ENCODE results near the gene TFDP1.
A peak's percentile ranks its signal among the peaks of the same experiment; 100 is the strongest.
"Not testable (repeated sequence)": the region's sequence is repeated elsewhere in the genome, so short reads cannot be mapped to it uniquely, and the experiment has no call there.

The TFDP1 gene

GRCh38 chr13:113617961-113618360 lies 33.4 kb downstream of the TFDP1 start:
- no peak for TF ChIP-seq POLR2A (IDR thresholded peaks at IDR 0.05; ENCODE audit: low read depth, low read length)
- FAIRE-seq (no peak), DNase-seq (ENCODE audit: insufficient read length, low spot score) (no peak)

GRCh38 chr13:113618455-113618854 lies 33.9 kb downstream of the TFDP1 start:
- no peak for FAIRE-seq
- no peak for TF ChIP-seq POLR2A (IDR thresholded peaks at IDR 0.05; ENCODE audit: low read depth, low read length)
- no peak for DNase-seq (ENCODE audit: insufficient read length, low spot score)

- DNase-seq (ENCODE audit: insufficient read length, low spot score) (no peak), FAIRE-seq (no peak)
- TF ChIP-seq POLR2A (IDR thresholded peaks at IDR 0.05; ENCODE audit: low read depth, low read length), result no peak
Measured at GRCh38 chr13:113620036-113620796, 35.7 kb downstream of the TFDP1 start.

GRCh38 chr13:113621046-113621445 lies 36.5 kb downstream of the TFDP1 start:
- no peak for DNase-seq (ENCODE audit: insufficient read length, low spot score)
- no peak for FAIRE-seq
- TF ChIP-seq POLR2A (IDR thresholded peaks at IDR 0.05; ENCODE audit: low read depth, low read length), result no peak

- not testable (repeated sequence) for DNase-seq (ENCODE audit: insufficient read length, low spot score); FAIRE-seq
Measured at GRCh38 chr13:113621498-113621897, 36.9 kb downstream of the TFDP1 start.

- not testable (repeated sequence) for FAIRE-seq
Measured at GRCh38 chr13:113621986-113622550, 37.5 kb downstream of the TFDP1 start.

GRCh38 chr13:113622791-113623490 lies 38.4 kb downstream of the TFDP1 start:
- TF ChIP-seq POLR2A (IDR thresholded peaks at IDR 0.05; ENCODE audit: low read depth, low read length), result no peak
- FAIRE-seq, result no peak

More at GRCh38 chr13:113621986-113622550, 37.5 kb downstream of the TFDP1 start:
- DNase-seq (ENCODE audit: insufficient read length, low spot score), result not testable (repeated sequence)

GRCh38 chr13:113623491-113624234 lies 39.1 kb downstream of the TFDP1 start:
- DNase-seq (ENCODE audit: insufficient read length, low spot score) (peak; percentile 48), FAIRE-seq (no peak)
- TF ChIP-seq POLR2A (IDR thresholded peaks at IDR 0.05; ENCODE audit: low read depth, low read length), result no peak

More at GRCh38 chr13:113622791-113623490, 38.4 kb downstream of the TFDP1 start:
- DNase-seq (ENCODE audit: insufficient read length, low spot score), result no peak

GRCh38 chr13:113624235-113624587 lies 39.7 kb downstream of the TFDP1 start:
- DNase-seq (ENCODE audit: insufficient read length, low spot score), result no peak
- no peak for FAIRE-seq
- TF ChIP-seq POLR2A (IDR thresholded peaks at IDR 0.05; ENCODE audit: low read depth, low read length), result no peak

- not testable (repeated sequence) for DNase-seq (ENCODE audit: insufficient read length, low spot score); FAIRE-seq
Measured at GRCh38 chr13:113624640-113625304, 40.2 kb downstream of the TFDP1 start.

GRCh38 chr13:113625965-113626721 lies 41.6 kb downstream of the TFDP1 start:
- FAIRE-seq (no peak), DNase-seq (ENCODE audit: insufficient read length, low spot score) (no peak)
- TF ChIP-seq POLR2A (IDR thresholded peaks at IDR 0.05; ENCODE audit: low read depth, low read length), result no peak

GRCh38 chr13:113627136-113627535 lies 42.6 kb downstream of the TFDP1 start:
- DNase-seq (ENCODE audit: insufficient read length, low spot score), result no peak
- no peak for FAIRE-seq
- no peak for TF ChIP-seq POLR2A (IDR thresholded peaks at IDR 0.05; ENCODE audit: low read depth, low read length)

Measured in H54 (cell line).